HG03280 (cell line): ENCODE measurements around the gene FOXJ1.

Experiments used
- ATAC-seq: cut with Tn5 transposase; IDR thresholded peaks from one replicate; pipeline ENCODE4 v1.9.1; 2021; ENCODE audit warnings: mild to moderate bottlenecking, moderate library complexity; ENCODE audit not compliant: unreplicated experiment

Gene FOXJ1

DNA sequence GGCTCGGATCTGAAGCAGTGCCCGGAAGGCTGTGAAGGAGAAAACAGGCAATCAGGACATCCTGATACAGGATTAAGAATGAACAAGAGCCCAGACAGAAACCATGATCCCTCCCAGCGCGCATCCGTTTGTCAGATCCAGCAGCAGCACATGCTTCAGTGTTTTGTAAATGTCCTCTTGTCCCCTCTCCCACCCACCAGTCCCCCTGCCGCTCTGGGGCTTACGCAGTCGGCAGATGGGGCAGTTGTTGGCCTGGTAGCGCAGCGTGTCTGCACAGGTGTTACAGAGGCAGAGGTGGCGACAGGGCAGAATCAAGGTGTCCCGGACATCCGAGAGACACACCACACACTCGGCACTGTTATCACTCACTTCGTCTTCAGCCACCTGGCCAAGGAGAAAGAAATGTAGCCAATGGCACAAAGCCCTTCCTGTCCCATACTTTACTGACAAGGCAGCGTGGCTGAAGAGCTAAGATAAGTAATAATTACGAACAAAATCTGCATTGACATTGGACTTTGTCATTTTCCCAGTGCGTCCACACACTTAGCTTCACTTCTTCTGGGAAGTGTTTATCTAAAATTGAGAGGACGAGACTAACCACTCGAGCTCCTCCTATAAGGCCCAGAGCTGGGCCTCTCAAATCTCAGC lies 20.7 kb upstream of the FOXJ1 start:
- no peak for ATAC-seq

- ATAC-seq, result no peak
Measured at GRCh38 chr17:76160896-76161528, 20.0 kb upstream of the FOXJ1 start.

DNA sequence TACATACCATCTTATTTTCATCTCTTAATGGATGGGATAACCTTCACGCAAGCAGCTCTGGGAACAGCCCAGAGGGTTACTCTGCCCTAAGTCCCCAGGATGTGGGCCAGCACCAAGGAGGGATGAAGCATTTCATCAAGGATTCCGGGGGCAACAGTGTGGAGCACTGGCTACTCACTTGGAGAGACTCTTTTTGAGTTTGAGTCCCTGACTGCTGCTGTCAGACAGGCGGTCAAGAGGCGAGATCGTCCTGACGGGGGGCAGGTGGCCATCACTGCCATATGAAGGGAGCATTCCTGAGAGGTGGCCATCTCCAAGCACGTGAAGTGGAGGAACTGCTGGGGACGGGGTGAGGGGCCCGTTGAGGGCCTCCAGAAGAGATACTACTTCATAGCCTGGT lies 18.1 kb upstream of the FOXJ1 start:
- ATAC-seq, result no peak

GRCh38 chr17:76157759-76158158 lies 16.7 kb upstream of the FOXJ1 start:
- no peak for ATAC-seq

GRCh38 chr17:76156662-76156991 lies 15.6 kb upstream of the FOXJ1 start:
- no peak for ATAC-seq

- no peak for ATAC-seq
Measured at GRCh38 chr17:76155988-76156661, 15.1 kb upstream of the FOXJ1 start.

DNA sequence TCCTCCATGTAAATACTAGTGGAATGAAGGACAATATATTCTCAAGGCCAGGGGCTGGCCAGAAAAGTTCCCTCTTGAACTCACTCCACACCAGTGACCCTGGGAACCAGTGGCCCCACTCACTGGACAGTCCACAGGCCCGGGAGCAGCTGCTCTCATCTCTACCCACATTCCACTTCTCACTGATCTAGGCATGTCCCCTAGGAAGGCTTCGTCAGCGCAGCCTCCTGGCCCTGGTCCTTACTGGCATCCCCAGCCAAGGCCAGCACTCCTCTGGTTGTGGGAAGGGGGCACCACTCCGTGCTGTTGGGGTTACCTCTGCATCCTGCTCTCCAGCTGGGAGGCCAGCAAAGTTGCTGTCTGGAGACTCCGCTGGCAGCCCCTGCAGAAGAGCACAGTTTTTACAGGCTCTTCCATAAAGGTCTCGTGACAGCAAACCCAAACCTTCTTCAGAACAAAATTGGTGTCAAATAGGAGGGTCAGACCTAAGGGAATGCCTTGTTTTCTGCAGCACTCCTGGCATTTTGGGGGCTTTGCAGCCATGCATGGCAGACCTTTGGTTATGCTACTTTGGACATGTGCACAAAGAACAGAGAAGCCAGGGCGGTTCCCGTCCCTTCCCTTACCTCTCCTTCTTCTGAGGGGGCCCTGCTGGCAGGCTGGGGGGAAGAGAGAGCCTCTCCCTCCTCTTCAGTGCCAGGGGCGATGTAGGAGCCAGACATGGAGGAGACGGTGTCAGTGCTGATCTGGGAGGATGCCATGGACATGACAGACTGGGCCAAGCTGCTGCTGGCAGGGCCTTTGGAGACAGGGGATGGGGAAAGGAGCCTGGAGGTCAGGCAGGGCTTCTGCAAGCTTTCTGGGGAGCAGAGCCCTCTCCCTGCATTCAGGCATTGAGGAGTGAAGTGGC lies 14.1 kb upstream of the FOXJ1 start:
- no peak for ATAC-seq

DNA sequence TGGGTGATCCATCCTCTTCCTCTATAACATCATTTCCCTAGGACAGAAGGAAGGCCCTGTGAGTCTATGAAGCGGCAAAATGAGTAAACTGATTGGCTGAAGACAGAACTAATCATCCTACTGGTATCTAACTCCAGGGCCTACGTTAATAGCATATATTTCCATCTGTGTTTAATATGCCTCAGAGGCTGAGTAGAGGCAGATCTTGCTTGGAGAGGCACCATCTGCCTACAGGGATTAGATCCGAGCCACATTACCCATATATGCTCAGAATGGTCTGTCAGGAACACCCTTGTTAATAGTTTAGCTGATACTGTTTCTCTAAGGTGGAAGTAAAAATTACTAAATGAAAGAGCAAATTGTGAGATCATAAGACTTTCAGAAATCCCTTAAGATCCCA lies 13.2 kb upstream of the FOXJ1 start:
- ATAC-seq, result no peak

GRCh38 chr17:76153640-76154039 lies 12.6 kb upstream of the FOXJ1 start:
- ATAC-seq, result no peak

DNA sequence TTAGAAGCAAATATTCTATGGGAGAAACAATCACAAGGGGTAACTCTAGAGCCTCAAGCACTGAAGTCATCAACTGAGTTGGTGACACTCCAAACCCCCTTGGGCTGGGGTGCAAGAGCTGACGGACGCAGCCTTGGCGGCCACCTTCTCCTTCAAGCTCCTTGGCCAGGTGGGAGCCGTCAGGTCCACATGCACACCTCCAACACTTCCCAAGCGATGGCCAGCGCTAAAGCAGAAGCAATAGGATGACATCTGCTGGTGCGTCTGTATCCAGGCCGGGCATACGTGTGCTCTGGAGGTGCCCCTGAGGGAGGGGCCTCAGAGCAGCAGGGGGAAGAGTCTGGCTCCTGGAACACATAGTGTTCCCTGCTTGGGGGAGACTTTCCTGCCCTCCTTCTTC lies 12.2 kb upstream of the FOXJ1 start:
- ATAC-seq, result no peak

GRCh38 chr17:76152591-76152990 lies 11.5 kb upstream of the FOXJ1 start:
- no peak for ATAC-seq

DNA sequence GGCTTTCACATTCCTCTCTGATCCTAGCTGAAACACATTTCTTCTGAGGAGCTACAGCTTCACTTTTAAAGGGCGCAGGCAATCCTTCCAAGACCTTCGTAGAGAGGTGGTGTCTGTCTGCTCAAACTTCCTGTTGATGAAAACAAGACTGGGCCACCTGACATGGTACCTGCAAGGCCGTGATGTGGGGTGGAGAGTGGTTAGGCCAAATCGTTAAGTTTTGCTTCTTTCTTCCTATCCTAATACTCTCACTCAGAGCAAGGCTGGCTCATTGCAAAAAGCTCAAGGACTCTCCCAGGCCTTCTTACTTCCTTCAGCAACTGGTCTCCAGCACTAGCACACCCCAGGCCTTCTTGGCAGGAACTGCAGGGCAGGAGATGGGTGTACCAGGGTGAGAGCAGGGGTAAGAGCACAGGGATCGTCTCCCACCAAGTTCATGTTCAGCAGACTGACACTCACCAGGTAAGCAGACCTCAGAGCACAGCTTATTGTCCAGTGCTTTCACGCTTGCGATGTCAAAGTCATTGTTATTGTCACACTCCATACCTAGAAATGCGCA lies 10.9 kb upstream of the FOXJ1 start:
- ATAC-seq, result no peak

DNA sequence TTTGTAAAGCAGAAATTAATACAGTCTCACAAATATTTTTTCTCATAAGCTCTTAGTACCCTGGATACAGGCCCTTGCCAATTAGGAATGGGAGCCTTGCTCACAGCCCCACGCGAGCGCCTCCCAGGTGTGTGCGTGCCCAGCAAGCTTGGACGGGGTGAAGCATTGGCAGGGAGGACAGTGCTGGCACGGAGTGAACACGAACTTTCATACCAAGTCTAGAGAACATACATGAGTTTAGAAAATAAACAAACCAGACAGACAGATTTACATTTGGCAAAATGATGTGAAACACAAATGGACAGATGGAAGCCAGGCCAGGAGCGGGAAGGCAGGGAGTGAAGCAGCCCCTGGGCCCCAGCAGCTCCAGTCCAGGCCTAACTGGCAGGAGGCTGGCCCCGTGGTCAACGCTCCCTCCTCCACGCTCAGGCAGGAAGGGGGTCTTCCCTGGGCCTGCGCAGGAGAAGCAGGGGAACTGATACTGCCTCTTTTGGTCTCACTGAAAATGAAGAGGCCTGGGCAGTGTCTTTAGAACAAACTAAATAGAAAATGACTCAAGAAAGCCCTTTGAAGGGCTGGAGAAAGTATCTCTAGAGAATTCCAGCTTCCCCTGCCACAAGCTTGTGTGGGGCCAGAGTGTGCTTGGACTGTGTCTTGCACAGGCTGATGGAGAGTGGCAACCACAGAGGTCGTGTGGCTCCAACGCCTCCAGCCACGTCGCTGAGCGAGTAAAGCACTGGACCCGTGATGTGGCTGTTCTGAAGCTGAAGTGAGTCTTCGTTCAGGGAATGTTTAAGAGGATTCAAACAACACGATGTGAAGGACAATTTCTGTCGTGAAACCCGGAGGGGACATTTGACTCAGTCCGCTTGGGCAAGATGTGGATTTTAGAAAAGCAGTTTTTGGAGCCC lies 9.9 kb upstream of the FOXJ1 start:
- no peak for ATAC-seq

GRCh38 chr17:76149214-76149613 lies 8.2 kb upstream of the FOXJ1 start:
- no peak for ATAC-seq

DNA sequence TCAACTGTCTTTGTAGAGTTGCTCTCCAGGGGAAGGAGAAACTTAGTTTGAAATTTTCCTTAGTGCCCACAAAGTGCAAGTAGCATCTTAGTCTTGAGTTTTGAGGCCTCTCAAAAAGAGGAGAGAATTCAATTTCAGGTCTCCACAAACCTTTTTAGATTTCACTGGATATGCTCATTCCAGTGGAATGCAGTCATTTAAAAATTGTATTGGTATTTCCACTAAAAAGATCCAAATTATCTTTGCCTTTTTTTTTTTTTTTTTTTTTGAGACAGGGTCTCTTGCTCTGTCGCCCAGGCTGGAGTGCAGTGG lies 6.9 kb upstream of the FOXJ1 start:
- ATAC-seq, result no peak

DNA sequence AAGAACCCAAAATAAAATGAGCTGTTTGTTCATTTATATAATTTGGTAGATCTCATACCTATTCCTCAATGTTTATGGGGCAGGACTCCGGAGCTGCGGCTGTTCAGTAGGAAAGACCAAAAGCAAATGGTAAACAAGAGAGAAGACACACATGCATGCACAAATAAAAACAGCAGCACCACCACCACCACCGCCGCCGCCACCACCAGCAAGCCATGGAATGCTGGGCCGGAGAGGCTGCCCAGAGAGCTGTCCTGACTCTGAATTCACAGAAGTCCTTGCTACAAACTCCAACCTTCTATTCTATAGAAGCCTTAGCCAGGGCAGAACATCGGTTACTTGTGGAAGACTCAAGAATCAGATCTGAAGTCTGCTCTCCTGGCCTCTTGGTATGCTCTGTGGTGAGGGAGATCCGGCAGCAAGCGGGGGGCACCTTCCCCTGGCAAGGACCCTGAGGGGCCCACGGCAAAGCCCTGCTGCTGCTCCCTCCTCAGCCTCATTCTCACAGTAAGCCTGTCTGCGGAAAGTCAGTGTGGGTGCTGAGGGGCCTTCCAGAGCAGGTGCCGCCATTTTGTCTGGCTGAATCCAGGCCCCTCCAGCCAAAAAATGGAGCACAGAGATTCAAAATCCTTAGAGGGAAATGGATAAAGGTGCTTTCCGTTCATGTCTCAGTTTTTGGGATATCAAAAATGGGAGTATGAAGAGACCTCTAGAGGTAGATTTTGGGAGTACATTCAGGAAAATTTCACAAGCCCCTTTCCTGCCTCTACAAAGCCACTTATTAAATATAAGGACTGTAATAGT lies 6.4 kb upstream of the FOXJ1 start:
- ATAC-seq, result no peak

DNA sequence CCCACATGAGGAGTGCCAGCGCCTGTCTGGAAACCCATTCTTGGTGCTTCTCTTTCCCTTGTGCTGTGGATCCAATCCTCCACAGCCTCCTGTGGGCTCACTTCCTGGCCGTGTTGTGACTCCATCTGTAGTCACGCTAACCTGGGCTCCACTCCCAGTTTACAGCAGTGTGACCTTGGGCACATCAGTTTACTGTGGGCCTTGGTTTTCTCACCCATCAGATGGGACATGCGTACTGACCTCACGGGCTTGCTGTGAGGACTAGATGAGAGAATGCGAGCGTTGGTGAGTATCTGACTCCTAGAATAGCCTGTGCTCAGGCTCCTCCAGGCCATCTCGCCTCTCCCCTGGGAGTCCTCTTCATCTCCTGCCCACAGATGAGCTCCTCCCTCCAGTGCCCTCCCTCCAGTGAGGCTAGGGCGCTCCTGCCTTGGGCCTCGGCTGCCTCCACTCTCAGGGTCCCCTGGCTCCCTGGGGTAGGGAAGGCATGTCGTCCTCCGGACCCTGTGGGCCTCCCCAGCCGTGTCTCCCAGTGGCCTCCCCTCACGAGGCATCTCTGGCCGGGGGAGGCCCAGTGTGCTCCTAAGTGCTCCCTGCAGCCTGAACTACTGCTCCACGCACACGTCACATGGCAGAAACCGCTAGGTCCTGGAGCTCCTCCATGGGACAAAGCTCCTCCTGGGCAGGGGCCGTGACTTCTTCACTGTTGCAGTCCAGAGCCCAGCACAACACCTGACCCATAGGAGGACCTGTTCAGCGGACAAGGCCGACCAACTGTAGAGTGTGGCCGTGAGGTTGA lies 5.2 kb upstream of the FOXJ1 start:
- ATAC-seq, result no peak

GRCh38 chr17:76145231-76146052 lies 4.4 kb upstream of the FOXJ1 start:
- ATAC-seq, result no peak
